ENCODE data around the gene CBLB.

Gene CBLB

GRCh38 chr3:105714453-105714852 lies 154.4 kb downstream of the CBLB start:
- TF ChIP-seq CTCF (conservative IDR thresholded peaks at IDR 0.05; ENCODE audit: low read length), result no peak
- no peak overlapping the region for H3K4me3 ChIP-seq (ENCODE audit: low read length)
- DNase-seq (ENCODE audit: low read depth), result no peak

GRCh38 chr3:105708980-105709379 lies 159.8 kb downstream of the CBLB start:
- no peak for TF ChIP-seq CTCF (conservative IDR thresholded peaks at IDR 0.05; ENCODE audit: low read length)
- no peak overlapping the region for H3K4me3 ChIP-seq (ENCODE audit: low read length)
- DNase-seq (ENCODE audit: low read depth), result no peak

GRCh38 chr3:105707009-105707408 lies 161.8 kb downstream of the CBLB start:
- no peak for TF ChIP-seq CTCF (conservative IDR thresholded peaks at IDR 0.05; ENCODE audit: low read length)
- DNase-seq (ENCODE audit: low read depth), result no peak
- no peak overlapping the region for H3K4me3 ChIP-seq (ENCODE audit: low read length)

GRCh38 chr3:105704726-105705410 lies 163.9 kb downstream of the CBLB start:
- TF ChIP-seq CTCF (conservative IDR thresholded peaks at IDR 0.05; ENCODE audit: low read length), result no peak
- no peak overlapping the region for H3K4me3 ChIP-seq (ENCODE audit: low read length)
- DNase-seq (ENCODE audit: low read depth), result no peak

GRCh38 chr3:105700575-105700974 lies 168.2 kb downstream of the CBLB start:
- no peak for TF ChIP-seq CTCF (conservative IDR thresholded peaks at IDR 0.05; ENCODE audit: low read length)
- H3K4me3 ChIP-seq (ENCODE audit: low read length), result no peak overlapping the region
- DNase-seq (ENCODE audit: low read depth), result no peak

- no peak overlapping the region for H3K4me3 ChIP-seq (ENCODE audit: low read length)
- peak; percentile 19 for DNase-seq (ENCODE audit: low read depth)
Observed at GRCh38 chr3:105691633-105692032, 177.2 kb downstream of the CBLB start.

More at GRCh38 chr3:105691633-105692032, 177.2 kb downstream of the CBLB start:
- no peak for TF ChIP-seq CTCF (conservative IDR thresholded peaks at IDR 0.05; ENCODE audit: low read length)
